GM21390 (cell line): ENCODE data around the gene C19orf12.
A peak's percentile ranks its signal among the peaks of the same experiment; 100 is the strongest.
"Not testable (repeated sequence)": the region's sequence is repeated elsewhere in the genome, so short reads cannot be mapped to it uniquely, and the experiment has no call there.

ENCODE experiments used
- ATAC-seq: cut with Tn5 transposase; IDR thresholded peaks from one replicate; pipeline ENCODE4 v1.9.1; 2021; ENCODE audit not compliant: unreplicated experiment

The C19orf12 gene

DNA sequence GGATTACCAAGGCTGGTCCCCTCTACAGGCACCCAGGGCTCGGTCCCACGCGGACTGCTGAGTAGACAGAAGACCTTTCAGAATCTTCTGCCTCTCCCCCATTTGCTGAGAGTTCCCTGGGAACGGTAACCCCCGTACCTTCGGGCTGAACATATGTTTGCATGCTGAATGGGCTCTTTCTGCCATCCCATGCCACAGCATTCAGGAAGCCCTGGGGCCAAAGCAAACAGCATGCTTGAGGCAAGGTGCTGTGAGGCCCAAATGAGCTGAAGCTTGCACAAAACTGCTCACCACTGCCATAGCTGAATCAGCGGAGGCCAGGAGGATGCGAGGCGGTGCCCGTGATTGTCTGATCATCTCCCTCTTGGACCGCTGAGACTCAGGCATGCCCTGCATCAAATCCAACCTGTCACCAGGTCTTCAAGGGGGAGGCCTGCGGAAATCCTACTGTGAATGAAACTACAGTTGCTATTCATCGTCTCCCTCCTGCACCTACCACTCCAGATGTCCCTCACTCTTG is 16.3 kb upstream of the C19orf12 start:
- ATAC-seq, result no peak

DNA sequence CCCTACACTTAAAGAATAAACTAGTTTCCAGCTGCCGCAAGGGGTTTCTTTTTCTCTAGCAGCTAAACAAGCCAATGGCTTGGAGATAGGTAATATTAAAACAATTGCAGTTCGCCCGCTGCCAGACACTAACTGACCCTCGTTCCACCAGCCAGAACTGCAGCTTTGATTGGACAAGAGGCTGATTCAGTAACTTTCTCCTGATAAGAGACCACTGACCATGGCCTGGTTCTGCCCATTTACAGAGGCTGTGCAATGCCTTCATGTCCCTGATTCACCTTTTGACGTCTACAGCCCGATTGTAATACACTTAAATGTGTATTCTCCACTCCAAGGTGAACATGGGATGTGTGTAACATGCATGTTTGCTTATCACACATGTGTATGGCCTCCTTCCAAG is 12.8 kb upstream of the C19orf12 start:
- no peak for ATAC-seq

DNA sequence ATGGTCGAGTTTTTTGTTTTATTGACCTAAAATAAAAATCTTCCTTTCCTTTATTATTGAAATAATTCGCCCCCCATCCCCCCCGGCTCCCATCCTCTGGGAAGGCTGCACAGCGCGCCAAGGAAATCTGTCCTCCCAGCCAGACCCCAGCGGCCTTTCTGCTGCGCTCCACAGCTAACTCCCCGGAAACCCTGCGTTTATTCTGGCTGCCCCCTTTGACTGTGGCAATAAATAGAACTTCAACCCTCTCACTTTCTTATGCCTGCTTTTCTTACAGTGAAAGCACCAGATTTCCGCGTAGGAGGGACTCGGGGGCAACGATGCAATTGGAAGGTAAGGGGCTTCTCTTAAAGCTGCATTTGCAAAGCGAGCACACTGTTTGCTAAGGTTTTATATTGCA is 9.7 kb upstream of the C19orf12 start:
- ATAC-seq, result no peak

DNA sequence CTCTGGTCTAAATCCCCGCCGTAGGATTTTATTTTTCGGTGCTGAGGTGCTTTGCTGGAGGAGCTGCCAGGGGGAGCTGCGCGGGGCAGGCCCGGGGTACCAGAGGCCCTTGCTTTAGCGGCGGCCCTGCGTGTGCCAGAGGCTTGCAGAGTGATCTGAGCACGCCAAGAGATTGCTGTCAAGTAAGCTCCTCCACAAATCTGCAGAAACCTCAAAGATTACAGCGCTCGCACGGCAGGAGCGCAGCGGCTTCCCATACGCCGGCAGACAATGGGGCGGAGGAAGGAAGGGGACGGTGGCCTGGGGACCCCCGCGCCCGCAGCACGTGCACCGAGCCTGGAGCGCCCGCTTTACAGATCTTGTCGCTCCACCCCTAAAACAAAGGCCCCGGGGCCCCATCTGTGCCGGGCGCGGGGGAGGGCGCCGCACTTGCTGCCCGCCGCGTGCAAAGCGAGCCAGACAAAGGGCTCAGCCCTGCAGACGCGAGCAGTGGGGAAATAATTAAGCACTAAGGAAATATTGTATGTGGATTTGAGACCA is 9.1 kb upstream of the C19orf12 start:
- ATAC-seq, result no peak

DNA sequence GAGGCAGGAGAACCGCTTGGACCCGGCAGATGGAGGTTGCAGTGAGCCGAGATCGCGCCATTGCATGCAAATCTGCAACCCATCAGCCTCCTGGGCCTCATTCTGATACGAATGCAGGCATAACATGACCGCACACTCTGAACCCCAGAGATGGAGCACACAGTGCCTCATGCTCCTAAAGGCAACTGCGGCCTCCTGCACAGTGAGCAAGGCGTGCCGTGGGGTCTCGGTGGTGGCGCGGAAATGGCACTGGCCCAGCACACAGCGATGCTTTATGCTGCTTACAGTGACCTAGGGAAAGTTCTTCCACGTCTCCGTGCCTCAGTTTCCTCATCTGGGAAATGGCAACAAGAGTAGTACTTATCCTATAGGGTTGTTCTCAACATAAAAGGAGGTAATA is 2.0 kb upstream of the C19orf12 start:
- no peak for ATAC-seq

DNA sequence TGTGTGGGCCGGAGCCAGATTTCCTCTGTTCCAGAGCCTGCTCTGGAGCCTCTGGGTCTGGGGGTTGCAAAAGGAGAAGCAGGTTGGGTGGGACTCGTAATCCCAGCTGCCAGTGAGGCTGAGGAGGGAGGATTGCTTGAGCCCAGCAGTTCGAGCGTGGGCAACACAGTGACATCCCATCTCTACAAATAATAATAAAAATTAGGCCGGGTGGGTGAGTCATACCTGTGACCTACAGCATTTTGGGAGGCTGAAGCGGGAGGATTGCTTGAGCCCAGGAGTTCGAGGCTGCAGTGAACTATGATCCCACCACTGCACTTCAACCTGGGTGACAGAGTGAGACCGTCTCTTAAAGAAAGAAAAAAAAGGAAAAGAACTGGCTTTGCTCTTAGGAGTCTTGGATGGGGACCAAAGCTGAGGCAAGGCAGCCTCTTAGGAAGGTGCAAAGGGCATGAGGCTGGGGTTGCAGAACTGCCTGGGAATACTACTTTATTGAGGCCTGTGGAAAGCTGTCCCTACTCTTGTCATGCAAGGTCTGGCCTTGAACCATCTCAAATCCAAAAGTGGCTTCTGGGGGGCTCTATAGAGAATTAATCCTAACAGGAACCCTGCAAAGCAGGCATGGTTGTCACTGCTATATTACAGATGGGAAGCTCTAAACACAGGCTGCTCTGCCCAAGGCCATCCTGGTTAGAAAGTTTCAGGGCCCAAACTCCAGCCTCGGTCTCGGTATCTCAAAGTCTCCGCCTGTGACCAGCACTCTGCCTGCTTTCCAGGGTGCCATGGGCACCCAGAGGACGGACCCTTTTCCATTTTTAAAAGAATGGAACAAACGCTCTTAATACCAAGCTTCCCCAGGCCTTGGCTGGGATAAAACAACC is 880 bp upstream of the C19orf12 start:
- ATAC-seq, result no peak

DNA sequence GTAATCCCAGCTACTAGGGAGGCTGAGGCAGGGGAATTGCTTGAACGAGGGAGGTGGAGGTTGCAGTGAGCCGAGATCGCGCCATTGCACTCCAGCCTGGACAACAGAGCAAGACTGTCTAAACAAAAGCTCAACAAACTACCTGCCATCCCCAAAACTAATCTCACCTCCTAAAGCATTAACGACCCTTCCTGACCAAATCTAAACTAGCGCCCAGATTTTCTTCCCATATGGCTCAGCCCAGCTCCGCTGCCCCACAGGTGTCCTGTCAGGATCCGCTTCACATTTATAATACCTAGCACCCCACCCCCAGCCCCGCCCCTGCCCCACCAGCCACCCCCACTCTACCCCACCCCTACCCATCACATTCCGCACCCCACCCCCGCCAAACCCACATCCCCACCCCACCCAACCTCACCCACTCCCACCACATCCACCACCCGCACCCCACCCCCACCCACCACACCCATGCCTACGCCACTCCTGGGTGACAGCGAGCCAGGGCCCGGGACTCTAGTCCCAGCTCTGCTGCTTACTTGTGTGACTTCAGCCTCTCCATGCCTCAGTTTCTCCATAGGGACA is 599 bp downstream of the C19orf12 start:
- ATAC-seq, result peak; percentile 14

DNA sequence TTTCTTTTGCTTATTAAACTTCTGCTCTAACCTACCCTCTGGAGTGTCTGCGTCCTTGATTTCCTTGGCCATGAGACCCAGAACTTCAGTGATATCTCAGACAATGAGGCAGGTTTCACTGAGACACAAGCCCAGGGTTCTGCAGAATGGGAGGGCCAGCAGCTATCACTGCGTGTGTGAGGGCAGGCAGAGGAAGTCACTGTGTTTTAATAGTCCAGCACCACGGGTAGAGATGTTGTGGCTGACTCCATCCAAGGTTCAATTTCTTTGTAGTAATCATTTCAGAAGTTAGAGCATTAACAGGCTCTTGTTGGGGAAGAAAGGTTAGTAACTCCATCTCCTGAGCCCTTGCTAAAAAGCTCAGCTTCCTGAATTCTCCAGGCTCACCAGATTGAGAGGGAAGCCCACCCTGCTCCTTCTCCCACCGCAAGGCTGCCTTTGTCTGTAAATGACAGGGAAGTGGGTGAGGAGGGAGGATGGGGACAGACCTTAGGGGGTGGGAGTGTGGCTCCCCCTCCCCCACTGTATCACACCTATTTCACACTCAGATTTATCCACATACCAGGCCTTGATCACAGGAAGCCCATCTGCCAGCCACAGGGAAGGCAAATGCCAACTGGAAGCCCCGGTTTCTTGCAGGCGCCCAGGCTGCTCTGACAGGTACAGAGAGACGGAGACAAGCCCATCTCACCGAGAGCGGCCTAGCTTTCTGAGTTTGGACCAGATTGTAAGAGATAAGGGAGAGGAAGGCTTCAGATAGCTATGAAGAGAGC is 2.1 kb downstream of the C19orf12 start:
- no peak for ATAC-seq

DNA sequence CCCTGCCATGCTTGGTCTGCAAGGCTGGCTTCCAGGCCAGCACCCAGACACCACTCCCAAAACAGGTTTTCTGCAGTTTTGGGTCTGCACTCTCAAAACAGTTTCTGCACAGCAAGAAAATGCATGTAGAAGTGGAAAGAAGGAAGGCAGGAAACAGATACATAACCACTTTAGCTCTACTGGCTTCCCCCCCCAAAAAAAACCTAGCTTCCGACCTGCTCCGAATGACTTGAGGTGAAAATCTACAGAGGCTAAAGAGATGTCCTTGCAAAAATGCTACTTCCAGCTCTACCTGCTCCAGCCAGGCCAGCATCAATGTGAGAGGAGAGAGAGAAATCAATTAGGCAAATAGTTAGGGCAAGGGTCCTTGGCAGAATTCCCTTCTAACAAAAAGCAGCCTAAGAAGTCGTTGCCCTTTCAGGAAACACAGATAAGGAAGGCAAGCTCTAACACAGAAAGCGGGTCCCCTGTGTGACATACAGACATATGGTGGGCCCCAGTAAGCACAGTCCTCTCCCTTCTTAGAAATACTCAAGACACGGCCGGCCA is 3.4 kb downstream of the C19orf12 start:
- ATAC-seq, result no peak

DNA sequence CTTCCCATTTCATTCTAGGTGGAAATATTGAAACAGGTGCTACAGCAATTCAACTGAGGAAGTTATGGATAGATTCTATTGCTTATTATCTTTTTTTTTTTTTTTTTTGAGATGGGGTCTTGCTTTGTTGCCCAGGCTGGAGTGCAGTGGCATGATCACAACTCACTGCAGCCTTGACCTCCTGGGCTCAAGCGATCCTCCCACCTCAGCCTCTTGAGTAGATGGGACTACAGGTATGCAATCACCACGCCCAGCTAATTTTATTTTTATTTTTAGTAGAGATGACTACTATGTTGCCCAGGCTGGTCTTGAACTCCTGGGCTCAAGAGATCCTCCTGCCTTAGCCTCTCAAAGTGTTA is 5.6 kb downstream of the C19orf12 start:
- ATAC-seq, result not testable (repeated sequence)

DNA sequence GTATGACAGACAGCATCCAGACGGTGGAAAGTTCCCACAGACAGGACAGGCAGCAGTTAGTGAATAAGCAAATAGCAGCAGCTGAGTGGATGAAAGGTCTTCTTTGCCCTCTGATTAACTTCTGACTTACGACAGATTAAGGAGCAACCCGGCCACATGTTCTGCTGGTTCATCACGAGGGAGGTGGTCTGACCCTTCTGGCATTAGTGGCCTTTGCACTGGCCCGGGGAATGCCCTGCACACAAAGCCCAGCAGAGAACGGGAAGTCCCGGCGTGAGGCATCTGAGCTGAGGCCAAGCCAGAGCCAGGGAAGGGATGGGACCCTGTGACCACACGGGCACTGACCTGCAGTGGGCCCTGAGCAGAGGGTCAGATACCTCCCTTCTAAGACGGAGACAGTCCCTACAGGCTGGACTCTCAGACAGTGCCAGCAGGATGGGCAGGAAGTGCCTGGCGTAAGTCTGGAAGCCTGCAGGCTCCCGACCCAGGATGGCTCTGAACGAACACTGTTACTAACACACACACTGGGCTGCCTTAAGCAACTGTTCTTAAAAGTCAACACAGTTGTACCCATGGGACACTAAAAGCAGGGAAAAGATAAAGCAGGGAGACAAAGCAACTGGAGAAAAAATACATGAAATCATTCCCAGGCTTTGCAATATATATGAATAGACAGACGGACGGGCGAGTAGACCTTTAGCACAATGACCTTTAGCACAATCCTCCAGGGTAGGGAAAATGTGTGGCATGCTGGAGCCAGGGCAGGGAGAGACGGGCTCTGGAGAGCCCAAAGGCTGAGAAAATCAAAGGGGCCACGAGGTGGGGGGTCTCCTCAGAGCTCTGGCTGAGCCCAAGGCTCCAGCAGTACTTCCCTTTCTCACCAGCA is 6.3 kb downstream of the C19orf12 start:
- no peak for ATAC-seq

DNA sequence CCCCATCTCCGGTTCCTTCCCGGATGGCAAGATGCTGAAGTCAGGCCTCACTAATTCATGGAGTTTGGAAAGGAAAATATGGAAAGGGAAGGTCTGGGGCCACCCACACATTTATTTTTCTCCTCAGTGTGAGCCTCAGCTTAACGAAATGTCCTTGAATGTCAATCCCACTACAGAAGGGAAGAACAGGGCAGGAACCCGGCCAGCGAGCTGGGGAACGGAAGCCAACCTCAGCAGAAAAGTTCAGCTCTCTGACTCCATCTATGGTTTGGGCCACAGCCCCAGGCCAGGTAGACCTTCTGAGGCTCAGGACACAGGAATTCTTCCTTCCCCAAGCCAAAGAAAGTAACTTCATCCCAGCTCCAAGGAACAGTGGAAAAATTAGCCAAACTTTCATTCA is 8.4 kb downstream of the C19orf12 start:
- no peak for ATAC-seq

DNA sequence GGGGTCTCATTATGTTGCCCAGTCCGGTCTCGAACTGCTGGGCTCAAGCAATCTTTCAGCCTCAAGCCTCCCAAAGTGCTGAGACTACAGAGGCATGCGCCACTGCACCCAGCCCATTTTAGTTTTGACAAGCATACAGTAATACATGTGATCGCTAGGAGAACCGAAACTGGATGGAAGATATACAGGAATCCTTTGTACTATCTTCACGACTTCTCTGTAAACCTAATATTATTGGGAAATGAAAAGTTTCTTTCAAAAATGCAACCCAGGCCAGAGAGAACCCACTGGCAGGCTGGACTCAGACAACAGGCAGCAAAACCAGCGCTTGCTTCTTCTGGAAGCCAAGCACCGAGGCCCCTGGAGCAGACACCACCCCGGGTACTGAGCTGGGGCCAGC is 9.4 kb downstream of the C19orf12 start:
- no peak for ATAC-seq

DNA sequence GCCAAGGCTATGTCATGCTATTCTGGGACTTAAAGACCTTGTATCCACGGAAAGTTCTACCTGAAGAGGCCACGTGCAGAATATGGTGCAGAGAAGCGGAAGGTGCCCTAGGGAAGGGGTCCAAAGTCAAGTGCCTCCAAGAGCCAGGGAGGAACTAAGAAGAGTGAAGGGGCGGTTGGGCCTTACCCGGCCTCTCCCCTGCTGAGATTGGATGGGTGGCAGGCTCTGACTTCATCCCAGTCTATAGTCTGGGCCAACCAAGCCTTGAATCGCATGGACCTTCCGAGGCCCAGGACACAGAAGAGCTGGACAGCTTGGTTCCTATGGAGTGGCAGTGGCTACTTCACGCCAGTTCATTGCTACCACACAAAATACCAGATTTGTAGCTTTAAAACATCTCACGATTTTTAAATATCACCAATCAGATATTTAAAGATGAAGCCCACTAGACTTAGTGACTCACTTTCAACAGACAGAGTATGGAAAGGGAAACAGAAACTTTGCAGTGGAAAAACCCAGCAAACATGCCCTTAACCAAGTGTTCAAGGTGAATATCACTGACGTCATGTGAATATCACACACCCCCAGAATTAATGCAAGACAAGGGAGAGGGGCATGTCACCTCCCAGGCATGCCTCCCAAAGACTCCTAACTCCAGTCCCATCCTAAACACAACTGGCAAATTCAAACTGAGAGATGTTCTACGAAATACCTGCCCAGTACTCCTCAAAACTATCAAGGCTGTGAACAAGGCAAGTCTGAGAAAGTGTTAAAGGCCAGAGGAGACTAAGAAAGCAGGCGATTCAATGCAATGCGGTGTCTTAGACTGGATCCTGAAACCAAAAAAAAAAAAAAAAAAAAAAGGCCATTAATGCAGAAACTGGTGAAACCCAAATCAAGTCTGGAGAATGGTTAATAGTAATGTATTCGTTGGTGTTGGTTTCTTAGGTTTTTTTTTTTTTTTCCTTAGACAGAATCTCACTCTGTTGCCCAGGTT is 10.2 kb downstream of the C19orf12 start:
- ATAC-seq, result peak; percentile 66

DNA sequence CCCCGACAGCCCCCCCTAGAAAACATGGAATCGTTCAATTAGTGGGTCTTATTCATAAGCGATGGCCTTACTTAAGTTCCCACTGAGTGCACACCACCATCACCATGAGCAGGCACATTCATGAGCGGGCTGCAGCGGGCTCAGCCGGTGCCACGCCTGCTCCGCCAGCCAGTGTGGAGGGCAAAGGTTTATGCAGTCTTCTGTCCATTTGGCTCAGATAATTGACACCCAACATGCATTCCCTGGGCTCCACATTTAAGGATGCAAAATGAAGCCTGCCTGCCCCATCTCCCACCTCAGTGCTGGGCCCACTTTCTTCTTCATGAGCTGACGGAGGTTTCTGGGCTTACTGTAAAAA is 12.1 kb downstream of the C19orf12 start:
- no peak for ATAC-seq

DNA sequence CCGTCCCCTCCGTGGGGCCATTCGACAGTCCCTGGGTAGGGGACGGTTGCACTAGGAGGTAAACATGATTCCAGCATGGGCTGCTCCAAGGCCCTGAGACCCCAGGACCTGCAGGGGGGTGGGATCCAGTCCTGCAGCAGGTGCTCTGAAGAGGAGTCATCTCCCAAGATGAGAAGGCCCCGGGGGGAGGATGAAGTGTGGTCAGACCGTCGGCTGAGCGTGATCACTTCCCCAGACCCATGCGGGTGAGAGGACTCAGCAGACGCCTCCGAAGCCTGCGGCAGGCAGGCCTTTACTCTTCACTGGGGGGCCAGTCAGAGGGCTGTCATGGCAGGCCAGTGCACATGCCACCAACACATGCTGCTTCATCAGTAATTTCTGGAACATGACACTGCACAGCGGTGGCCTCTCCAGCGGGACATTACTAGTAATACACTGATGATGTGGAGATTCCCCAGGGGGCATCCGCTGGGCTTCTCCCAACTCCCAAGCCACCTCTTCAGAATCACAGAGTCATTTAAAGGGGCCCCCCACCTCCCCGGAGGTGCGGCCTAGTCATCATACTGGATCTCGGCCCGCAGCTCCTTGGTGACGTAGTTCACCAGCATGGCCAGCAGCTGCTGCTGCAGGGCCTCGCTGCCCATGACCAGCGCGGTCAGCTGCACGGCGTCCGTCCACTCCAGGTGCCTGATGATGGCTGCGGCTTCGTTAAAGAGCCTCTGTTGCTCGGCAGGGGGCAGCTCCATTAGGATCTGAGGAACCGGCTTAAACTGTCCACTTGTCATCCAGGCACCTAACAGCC is 12.7 kb downstream of the C19orf12 start:
- ATAC-seq, result no peak

DNA sequence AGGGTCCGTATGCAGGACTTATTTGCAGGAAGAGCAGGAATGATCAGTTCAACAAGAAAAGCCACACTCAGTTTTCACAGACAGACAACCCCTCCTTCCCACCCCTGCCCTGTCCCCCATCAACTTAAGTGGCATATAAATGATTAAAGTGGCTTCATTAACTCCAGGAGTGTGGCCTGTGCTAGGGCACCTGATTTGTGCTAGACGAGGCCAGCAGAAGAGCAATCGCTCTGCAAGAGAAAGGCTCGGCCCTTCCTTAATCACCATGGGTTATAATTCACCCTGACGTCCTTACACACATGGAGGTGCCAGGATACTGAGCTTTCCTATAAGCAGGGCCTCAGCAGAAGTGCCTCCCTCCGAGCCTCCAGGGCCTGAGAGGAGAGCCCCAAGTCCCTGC is 14.6 kb downstream of the C19orf12 start:
- no peak for ATAC-seq

DNA sequence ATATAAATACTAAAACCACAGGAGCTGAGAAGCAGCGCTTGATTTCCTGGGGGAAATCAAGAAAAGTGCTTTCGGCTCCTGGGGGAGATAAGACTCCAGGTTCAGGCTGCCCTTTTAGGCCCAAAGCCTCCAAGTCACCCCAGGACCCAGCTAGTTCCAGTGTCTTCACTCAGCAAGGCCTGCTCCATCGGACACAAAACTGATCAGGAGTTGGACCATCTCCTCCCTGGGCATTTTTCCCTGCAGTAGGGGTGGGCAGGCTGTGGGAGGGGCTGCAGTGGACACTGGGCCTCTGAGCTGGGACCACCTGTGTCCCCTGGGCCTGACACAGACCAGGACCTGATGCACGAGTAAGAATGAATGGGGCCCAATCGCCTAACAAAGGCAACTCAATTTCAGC is 15.2 kb downstream of the C19orf12 start:
- no peak for ATAC-seq
